PFSK-1 (cell line): ENCODE data around the gene CUBN.

Source experiments
- POLR2AphosphoS5 ChIP-seq: IDR thresholded peaks from 2 replicates; pipeline ENCODE4 v1.6.1; 2012; ENCODE audit warnings: low read depth, mild to moderate bottlenecking, control low read depth, low read length, moderate library complexity
- SIN3A ChIP-seq: IDR thresholded peaks from 2 replicates; pipeline ENCODE4 v1.6.1; 2012; ENCODE audit warnings: mild to moderate bottlenecking, low read length, moderate library complexity, borderline replicate concordance; ENCODE audit not compliant: insufficient read depth
- TAF1 ChIP-seq: IDR thresholded peaks from 2 replicates; pipeline ENCODE4 v1.6.1; 2012; ENCODE audit warnings: low read length, control low read depth, borderline replicate concordance; ENCODE audit not compliant: insufficient read depth
- TF ChIP-seq, protein P1 (sequence below), 2 experiments: IDR thresholded peaks; 2 replicates each; pipeline versions ENCODE4 v1.6.1 to v1.8.0; 2011 to 2012; ENCODE audit warnings: low read depth in 2 of 2, low read length in 2 of 2, control low read depth in 1 of 2, inconsistent platforms in 1 of 2, mild to moderate bottlenecking in 1 of 2, moderate library complexity in 1 of 2; ENCODE audit not compliant: insufficient read depth in 1 of 2

DNA sequence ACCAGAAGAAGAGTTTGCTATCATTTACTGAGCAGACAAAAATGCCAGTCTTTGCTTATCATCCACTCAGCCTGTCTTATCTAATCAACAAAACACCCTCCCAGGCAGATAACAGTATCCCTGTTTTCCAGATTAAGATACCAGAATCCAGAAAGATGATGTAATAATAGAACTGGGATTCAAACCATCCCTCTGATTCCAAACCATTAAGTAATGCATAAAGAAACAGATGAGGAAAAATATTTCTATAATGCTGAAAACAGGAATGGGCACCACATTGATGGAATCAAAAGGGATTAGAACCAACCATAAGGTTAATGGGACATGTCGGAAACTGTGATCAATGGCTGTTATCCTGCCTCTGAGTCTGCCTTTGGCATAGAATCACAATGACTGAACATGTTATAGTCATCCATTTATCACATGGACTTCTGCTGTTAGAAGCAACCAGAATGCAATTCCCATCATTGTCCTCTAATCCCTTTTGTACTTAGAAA is 220.3 kb downstream of the CUBN start:
- TF ChIP-seq POLR2AphosphoS5, result no peak
- no peak for TF ChIP-seq SIN3A
- TF ChIP-seq, protein P1, sequence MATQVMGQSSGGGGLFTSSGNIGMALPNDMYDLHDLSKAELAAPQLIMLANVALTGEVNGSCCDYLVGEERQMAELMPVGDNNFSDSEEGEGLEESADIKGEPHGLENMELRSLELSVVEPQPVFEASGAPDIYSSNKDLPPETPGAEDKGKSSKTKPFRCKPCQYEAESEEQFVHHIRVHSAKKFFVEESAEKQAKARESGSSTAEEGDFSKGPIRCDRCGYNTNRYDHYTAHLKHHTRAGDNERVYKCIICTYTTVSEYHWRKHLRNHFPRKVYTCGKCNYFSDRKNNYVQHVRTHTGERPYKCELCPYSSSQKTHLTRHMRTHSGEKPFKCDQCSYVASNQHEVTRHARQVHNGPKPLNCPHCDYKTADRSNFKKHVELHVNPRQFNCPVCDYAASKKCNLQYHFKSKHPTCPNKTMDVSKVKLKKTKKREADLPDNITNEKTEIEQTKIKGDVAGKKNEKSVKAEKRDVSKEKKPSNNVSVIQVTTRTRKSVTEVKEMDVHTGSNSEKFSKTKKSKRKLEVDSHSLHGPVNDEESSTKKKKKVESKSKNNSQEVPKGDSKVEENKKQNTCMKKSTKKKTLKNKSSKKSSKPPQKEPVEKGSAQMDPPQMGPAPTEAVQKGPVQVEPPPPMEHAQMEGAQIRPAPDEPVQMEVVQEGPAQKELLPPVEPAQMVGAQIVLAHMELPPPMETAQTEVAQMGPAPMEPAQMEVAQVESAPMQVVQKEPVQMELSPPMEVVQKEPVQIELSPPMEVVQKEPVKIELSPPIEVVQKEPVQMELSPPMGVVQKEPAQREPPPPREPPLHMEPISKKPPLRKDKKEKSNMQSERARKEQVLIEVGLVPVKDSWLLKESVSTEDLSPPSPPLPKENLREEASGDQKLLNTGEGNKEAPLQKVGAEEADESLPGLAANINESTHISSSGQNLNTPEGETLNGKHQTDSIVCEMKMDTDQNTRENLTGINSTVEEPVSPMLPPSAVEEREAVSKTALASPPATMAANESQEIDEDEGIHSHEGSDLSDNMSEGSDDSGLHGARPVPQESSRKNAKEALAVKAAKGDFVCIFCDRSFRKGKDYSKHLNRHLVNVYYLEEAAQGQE (IDR thresholded peaks at IDR 0.05; ENCODE audit: insufficient read depth in 1 of 2, low read depth in 2 of 2, low read length in 2 of 2), result no peak
- no peak for TF ChIP-seq TAF1
